ENCODE data around the gene EDC4.

DNA sequence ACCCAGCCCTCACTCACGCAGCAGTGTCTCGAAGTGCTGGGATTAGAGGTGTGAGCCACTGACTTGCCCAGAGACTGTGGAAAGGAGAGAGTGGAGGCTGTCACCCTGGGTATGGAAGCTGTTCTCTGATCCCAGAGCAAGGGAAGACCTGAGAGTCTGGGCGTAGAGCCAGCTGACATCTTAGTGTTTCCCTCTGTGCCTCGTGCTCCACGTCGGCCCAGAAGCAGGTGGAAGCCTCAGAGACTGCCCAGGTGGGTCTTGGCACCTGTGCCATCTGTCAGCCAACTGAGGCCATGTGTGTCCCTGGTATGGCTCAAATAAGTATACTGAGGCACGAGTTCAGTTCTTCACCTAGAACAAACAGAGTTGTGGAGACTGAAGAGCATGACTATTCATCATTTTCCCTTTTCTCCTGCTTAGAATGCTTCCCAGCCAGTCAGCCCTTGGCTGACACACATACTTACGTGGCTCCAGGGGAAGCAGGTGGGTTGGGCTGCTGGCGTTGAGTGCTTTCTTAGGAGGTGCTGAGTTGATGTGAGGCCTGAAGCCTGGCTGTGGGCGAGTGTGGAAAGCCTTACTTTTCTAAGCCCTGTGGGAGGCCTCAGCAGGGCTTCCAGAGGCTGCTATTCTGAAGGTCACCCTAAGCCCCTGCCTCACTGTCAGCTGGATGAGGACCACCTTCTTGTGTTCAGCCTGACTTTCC lies 50.7 kb downstream of the EDC4 start:
- TF ChIP-seq RBM22 (IDR thresholded peaks at IDR 0.05; ENCODE audit: low read depth, low read length, poor library complexity, severe bottlenecking) = no peak
- TF ChIP-seq, protein P1, sequence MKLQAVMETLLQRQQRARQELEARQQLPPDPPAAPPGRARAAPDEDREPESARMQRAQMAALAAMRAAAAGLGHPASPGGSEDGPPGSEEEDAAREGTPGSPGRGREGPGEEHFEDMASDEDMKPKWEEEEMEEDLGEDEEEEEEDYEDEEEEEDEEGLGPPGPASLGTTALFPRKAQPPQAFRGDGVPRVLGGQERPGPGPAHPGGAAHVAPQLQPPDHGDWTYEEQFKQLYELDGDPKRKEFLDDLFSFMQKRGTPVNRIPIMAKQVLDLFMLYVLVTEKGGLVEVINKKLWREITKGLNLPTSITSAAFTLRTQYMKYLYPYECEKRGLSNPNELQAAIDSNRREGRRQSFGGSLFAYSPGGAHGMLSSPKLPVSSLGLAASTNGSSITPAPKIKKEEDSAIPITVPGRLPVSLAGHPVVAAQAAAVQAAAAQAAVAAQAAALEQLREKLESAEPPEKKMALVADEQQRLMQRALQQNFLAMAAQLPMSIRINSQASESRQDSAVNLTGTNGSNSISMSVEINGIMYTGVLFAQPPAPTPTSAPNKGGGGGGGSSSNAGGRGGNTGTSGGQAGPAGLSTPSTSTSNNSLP (IDR thresholded peaks at IDR 0.05; ENCODE audit: borderline replicate concordance, low read depth, low read length) = no peak
- TF ChIP-seq TBL1XR1 (IDR thresholded peaks at IDR 0.05; ENCODE audit: low read length in 2 of 2) = no peak
- TF ChIP-seq PCBP1 (IDR thresholded peaks at IDR 0.05; ENCODE audit: low read depth, low read length, poor library complexity, severe bottlenecking) = no peak
- TF ChIP-seq, protein P2, sequence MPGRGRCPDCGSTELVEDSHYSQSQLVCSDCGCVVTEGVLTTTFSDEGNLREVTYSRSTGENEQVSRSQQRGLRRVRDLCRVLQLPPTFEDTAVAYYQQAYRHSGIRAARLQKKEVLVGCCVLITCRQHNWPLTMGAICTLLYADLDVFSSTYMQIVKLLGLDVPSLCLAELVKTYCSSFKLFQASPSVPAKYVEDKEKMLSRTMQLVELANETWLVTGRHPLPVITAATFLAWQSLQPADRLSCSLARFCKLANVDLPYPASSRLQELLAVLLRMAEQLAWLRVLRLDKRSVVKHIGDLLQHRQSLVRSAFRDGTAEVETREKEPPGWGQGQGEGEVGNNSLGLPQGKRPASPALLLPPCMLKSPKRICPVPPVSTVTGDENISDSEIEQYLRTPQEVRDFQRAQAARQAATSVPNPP (IDR thresholded peaks at IDR 0.05; ENCODE audit: borderline replicate concordance, insufficient read depth, insufficient read length) = no peak
- TF ChIP-seq HDAC2 (IDR thresholded peaks at IDR 0.05) = no peak
- TF ChIP-seq ZNF3 (CRISPR knock-in tag; IDR thresholded peaks at IDR 0.05) = no peak
- TF ChIP-seq, protein P3, sequence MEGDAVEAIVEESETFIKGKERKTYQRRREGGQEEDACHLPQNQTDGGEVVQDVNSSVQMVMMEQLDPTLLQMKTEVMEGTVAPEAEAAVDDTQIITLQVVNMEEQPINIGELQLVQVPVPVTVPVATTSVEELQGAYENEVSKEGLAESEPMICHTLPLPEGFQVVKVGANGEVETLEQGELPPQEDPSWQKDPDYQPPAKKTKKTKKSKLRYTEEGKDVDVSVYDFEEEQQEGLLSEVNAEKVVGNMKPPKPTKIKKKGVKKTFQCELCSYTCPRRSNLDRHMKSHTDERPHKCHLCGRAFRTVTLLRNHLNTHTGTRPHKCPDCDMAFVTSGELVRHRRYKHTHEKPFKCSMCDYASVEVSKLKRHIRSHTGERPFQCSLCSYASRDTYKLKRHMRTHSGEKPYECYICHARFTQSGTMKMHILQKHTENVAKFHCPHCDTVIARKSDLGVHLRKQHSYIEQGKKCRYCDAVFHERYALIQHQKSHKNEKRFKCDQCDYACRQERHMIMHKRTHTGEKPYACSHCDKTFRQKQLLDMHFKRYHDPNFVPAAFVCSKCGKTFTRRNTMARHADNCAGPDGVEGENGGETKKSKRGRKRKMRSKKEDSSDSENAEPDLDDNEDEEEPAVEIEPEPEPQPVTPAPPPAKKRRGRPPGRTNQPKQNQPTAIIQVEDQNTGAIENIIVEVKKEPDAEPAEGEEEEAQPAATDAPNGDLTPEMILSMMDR (IDR thresholded peaks at IDR 0.05 in 2 of 3, conservative IDR thresholded peaks at IDR 0.05 in 1 of 3; ENCODE audit: insufficient read depth in 2 of 3, low read depth in 1 of 3, low read length in 3 of 3) = no peak
- TF ChIP-seq RFX5 (IDR thresholded peaks at IDR 0.05; ENCODE audit: low read depth, low read length) = no peak
- TF ChIP-seq, protein P4, sequence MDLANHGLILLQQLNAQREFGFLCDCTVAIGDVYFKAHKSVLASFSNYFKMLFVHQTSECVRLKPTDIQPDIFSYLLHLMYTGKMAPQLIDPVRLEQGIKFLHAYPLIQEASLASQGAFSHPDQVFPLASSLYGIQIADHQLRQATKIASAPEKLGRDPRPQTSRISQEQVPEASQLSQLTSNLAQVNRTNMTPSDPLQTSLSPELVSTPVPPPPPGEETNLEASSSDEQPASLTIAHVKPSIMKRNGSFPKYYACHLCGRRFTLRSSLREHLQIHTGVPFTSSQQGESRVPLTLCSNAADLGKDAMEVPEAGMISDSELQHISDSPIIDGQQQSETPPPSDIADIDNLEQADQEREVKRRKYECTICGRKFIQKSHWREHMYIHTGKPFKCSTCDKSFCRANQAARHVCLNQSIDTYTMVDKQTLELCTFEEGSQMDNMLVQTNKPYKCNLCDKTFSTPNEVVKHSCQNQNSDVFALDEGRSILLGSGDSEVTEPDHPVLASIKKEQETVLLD (IDR thresholded peaks at IDR 0.05) = no peak
